ENCODE measurements around the gene SIGLEC5. TPM values are rescaled to one million over a fixed set of nuclear protein-coding genes. Genes with fewer than 3 reads are reported as not detected.

SIGLEC5 gene
- total RNA-seq, 1 donor from 2014 or later: not detected

DNA sequence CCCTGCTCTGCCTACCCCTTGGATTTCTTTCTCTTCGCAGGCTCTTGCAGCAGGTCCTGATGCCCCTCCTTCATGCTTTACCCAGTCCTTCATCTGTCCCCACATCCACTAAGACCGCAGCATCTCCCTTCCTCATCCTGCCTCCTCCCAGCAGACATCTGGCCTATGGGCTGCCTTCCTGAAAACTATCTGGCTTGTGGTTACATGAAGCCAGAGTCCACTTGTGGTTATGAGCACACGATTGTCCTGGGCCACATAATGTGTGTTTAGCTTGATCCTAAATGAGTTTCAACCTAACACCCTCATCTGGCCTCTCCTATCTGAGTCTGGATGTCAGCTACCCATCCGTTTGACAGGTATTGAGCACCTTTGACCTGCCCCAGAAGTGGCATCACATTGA is 64.6 kb downstream of the SIGLEC5 start:
- peaks cover 6% of the 10 kb centered on the region for H3K9me3 Mint-ChIP-seq
- TF ChIP-seq, protein P1, sequence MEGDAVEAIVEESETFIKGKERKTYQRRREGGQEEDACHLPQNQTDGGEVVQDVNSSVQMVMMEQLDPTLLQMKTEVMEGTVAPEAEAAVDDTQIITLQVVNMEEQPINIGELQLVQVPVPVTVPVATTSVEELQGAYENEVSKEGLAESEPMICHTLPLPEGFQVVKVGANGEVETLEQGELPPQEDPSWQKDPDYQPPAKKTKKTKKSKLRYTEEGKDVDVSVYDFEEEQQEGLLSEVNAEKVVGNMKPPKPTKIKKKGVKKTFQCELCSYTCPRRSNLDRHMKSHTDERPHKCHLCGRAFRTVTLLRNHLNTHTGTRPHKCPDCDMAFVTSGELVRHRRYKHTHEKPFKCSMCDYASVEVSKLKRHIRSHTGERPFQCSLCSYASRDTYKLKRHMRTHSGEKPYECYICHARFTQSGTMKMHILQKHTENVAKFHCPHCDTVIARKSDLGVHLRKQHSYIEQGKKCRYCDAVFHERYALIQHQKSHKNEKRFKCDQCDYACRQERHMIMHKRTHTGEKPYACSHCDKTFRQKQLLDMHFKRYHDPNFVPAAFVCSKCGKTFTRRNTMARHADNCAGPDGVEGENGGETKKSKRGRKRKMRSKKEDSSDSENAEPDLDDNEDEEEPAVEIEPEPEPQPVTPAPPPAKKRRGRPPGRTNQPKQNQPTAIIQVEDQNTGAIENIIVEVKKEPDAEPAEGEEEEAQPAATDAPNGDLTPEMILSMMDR (IDR thresholded peaks at IDR 0.05; ENCODE audit: unreplicated experiment): no peak
- DNase-seq (ENCODE audit: low spot score in 2 of 2, unreplicated experiment in 2 of 2): no peak
- H3K4me1 Mint-ChIP-seq: no peaks in the 10 kb centered on the region
- no peak overlapping the region for H3K27ac Mint-ChIP-seq
- no peak overlapping the region for H3K4me3 Mint-ChIP-seq
- peaks cover 5% of the 10 kb centered on the region for H3K27me3 Mint-ChIP-seq (ENCODE audit: low read depth)
- no peaks in the 10 kb centered on the region for H3K36me3 Mint-ChIP-seq

DNA sequence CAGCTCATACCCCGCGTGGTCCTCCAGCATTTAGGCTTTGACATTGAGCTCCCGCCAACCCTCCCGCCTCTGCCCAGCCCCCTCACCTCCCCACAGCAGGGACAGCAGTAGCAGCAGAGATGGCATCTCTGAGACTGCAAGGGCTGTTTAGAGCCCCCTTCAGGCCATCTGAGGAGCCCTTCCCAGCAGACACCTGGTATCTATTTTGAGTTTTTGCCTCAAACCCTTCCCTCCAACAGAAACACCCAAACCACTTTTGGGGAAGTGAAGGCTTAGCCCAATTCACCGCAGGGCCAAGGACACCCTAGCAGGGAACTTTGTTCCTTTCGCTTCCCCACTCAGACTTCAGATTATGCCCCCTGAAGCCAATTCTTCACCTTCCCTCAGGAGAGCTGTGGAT is 65.4 kb downstream of the SIGLEC5 start:
- Mint-ChIP-seq H3K27me3 (ENCODE audit: low read depth) (peaks cover 5% of the 10 kb centered on the region), H3K4me3 (no peak overlapping the region), H3K36me3 (no peaks in the 10 kb centered on the region), H3K9me3 (peaks cover 9% of the 10 kb centered on the region), H3K27ac (no peak overlapping the region), H3K4me1 (no peaks in the 10 kb centered on the region)
- TF ChIP-seq, protein P1 (IDR thresholded peaks at IDR 0.05; ENCODE audit: unreplicated experiment): no peak
- DNase-seq (ENCODE audit: low spot score in 2 of 2, unreplicated experiment in 2 of 2): no peak

Other genes with a start within 250 kb of the SIGLEC5 start
- not detected in 3 replicates for gene LIM2, start 242.4 kb downstream of the SIGLEC5 start, total RNA-seq
- gene C19orf84, start 239.8 kb downstream of the SIGLEC5 start, total RNA-seq: 0.50 to 1.0 TPM (median 0.94 TPM) in 3 replicates
- gene SIGLEC10, start 212.8 kb downstream of the SIGLEC5 start, total RNA-seq: not detected in 3 replicates
- gene SIGLEC8, start 171.9 kb downstream of the SIGLEC5 start, total RNA-seq: not detected in 3 replicates
- gene CEACAM18, start 151.9 kb downstream of the SIGLEC5 start, total RNA-seq: not detected in 3 replicates
- not detected in 3 replicates for gene SIGLEC12, start 128.6 kb downstream of the SIGLEC5 start, total RNA-seq
- not detected in 3 replicates for gene SIGLEC6, start 98.7 kb downstream of the SIGLEC5 start, total RNA-seq
- gene ZNF175, start 59.1 kb downstream of the SIGLEC5 start, total RNA-seq: 12.2 to 15.2 TPM (median 13.5 TPM) in 3 replicates
- gene SIGLEC14, start 16.4 kb upstream of the SIGLEC5 start, total RNA-seq: not detected in 3 replicates
- gene SPACA6, start 62.9 kb upstream of the SIGLEC5 start, total RNA-seq: 83.1 to 88.1 TPM (median 87.6 TPM) in 3 replicates
- gene HAS1, start 93.6 kb upstream of the SIGLEC5 start, total RNA-seq: 0.32 to 0.58 TPM (median 0.44 TPM) in 3 replicates
- gene FPR1, start 121.5 kb upstream of the SIGLEC5 start, total RNA-seq: not detected in 3 replicates
- not detected in 3 replicates for gene FPR2, start 130.8 kb upstream of the SIGLEC5 start, total RNA-seq
- gene FPR3, start 164.8 kb upstream of the SIGLEC5 start, total RNA-seq: not detected in 3 replicates